SK-N-SH treated with all-trans-retinoic acid at 6 μM for 48 hours (cell line): ENCODE results near the gene C1QTNF3.

Source experiments
- ATAC-seq: fragments of 200-7000 bp; cut with Tn5 transposase; 3 replicates; pipeline ENCODE4 v1.9.1; 2020; ENCODE audit warnings: mild to moderate bottlenecking, moderate library complexity
- ARNTL ChIP-seq: fragments of 450-650 bp; formaldehyde crosslinking; IDR thresholded peaks from 2 replicates; pipeline ENCODE4 v1.5.0; 2020; ENCODE audit warnings: low read depth, mild to moderate bottlenecking, moderate library complexity, borderline replicate concordance
- CSDC2 ChIP-seq: fragments of 250-450 bp; sonication (Bioruptor Pico); IDR thresholded peaks from 2 replicates; pipeline ENCODE4 v1.5.0; 2020; ENCODE audit warnings: mild to moderate bottlenecking, moderate library complexity
- ESRRG ChIP-seq: fragments of 250-450 bp; sonication (Bioruptor Pico); IDR thresholded peaks from 2 replicates; pipeline ENCODE4 v1.6.1; 2021; ENCODE audit warnings: mild to moderate bottlenecking
- ISL1 ChIP-seq: fragments of 250-450 bp; sonication (Bioruptor Pico); IDR thresholded peaks from 2 replicates; pipeline ENCODE4 v2.1.2; 2022; ENCODE audit warnings: mild to moderate bottlenecking, moderate library complexity
- OSR1 ChIP-seq: fragments of 250-450 bp; sonication (Bioruptor Pico); IDR thresholded peaks from 2 replicates; pipeline ENCODE4 v1.8.0; 2022; ENCODE audit warnings: moderate library complexity, mild to moderate bottlenecking, inconsistent platforms
- PATZ1 ChIP-seq: fragments of 250-450 bp; sonication (Bioruptor Pico); IDR thresholded peaks from 2 replicates; pipeline ENCODE4 v1.8.0; 2020; ENCODE audit warnings: mild to moderate bottlenecking, moderate library complexity, borderline replicate concordance
- POU6F1 ChIP-seq: fragments of 250-450 bp; sonication (Bioruptor Pico); IDR thresholded peaks from 2 replicates; pipeline ENCODE4 v1.8.0; 2021; ENCODE audit warnings: low read depth, mild to moderate bottlenecking, moderate library complexity, borderline replicate concordance
- PPARA ChIP-seq: fragments of 250-450 bp; sonication (Bioruptor Pico); IDR thresholded peaks from 2 replicates; pipeline ENCODE4 v1.5.0; 2020; ENCODE audit warnings: mild to moderate bottlenecking, borderline replicate concordance
- RARB ChIP-seq: fragments of 250-450 bp; sonication (Bioruptor Pico); IDR thresholded peaks from 2 replicates; pipeline ENCODE4 v1.8.0; 2021; ENCODE audit warnings: mild to moderate bottlenecking, moderate library complexity
- SNAI2 ChIP-seq: fragments of 250-450 bp; sonication (Bioruptor Pico); IDR thresholded peaks from 2 replicates; pipeline ENCODE4 v1.5.0; 2020; ENCODE audit warnings: mild to moderate bottlenecking, moderate library complexity
- TCF4 ChIP-seq: fragments of 250-450 bp; sonication (Bioruptor Pico); IDR thresholded peaks from 2 replicates; pipeline ENCODE4 v1.8.0; 2021; ENCODE audit warnings: mild to moderate bottlenecking, moderate library complexity, borderline replicate concordance
- TOX ChIP-seq: fragments of 250-450 bp; sonication (Bioruptor Pico); IDR thresholded peaks from 2 replicates; pipeline ENCODE4 v1.8.0; 2021; ENCODE audit warnings: mild to moderate bottlenecking, moderate library complexity, borderline replicate concordance
- TSHZ2 ChIP-seq: fragments of 250-450 bp; sonication (Bioruptor Pico); IDR thresholded peaks from 2 replicates; pipeline ENCODE4 v1.5.0; 2020; ENCODE audit warnings: mild to moderate bottlenecking, moderate library complexity
- ZC3H10 ChIP-seq: fragments of 250-450 bp; sonication (Bioruptor Pico); IDR thresholded peaks from 2 replicates; pipeline ENCODE4 v1.5.1; 2021; ENCODE audit warnings: mild to moderate bottlenecking, moderate library complexity
- ZFP3 ChIP-seq: fragments of 250-450 bp; sonication (Bioruptor Pico); IDR thresholded peaks from 2 replicates; pipeline ENCODE4 v1.5.0; 2020; ENCODE audit warnings: mild to moderate bottlenecking, moderate library complexity
- ZNF565 ChIP-seq: fragments of 450-650 bp; formaldehyde crosslinking; conservative IDR thresholded peaks from 2 replicates; pipeline ENCODE4 v1.5.0; 2020; ENCODE audit warnings: low read depth, mild to moderate bottlenecking, moderate library complexity
- ZNF8 ChIP-seq: fragments of 450-650 bp; formaldehyde crosslinking; IDR thresholded peaks from 2 replicates; pipeline ENCODE4 v1.5.0; 2020; ENCODE audit warnings: mild to moderate bottlenecking, moderate library complexity

Gene C1QTNF3

GRCh38 chr5:33985447-33985846, 57.6 kb downstream of the C1QTNF3 start:
- no peak for ATAC-seq
- TF ChIP-seq ZC3H10 (CRISPR knock-in tag) (no peak), ESRRG (CRISPR knock-in tag) (no peak), TCF4 (no peak), PATZ1 (CRISPR knock-in tag) (no peak), POU6F1 (no peak), ISL1 (no peak), CSDC2 (CRISPR knock-in tag) (no peak), ZNF8 (CRISPR knock-in tag) (no peak), TSHZ2 (CRISPR knock-in tag) (no peak)

- no peak for ATAC-seq
- TF ChIP-seq TOX (CRISPR knock-in tag), result no peak
- no peak for TF ChIP-seq OSR1 (CRISPR knock-in tag)
- TF ChIP-seq ZFP3 (CRISPR knock-in tag), result no peak
- TF ChIP-seq PPARA (CRISPR knock-in tag), result no peak
- TF ChIP-seq ISL1, result no peak
- TF ChIP-seq ARNTL (CRISPR knock-in tag), result no peak
- no peak for TF ChIP-seq POU6F1
- no peak for TF ChIP-seq TCF4
- no peak for TF ChIP-seq ESRRG (CRISPR knock-in tag)
- no peak for TF ChIP-seq CSDC2 (CRISPR knock-in tag)
- TF ChIP-seq, all 23 proteins: peak for 0
Measured at GRCh38 chr5:33984671-33985124, 58.3 kb downstream of the C1QTNF3 start, which contains the start of gene SLC45A2. Gene SLC45A2 (minus strand): TSS chr5:33984693. CDS start chr5:33984583, 110 bp downstream.

GRCh38 chr5:33984178-33984577, 58.8 kb downstream of the C1QTNF3 start:
- ATAC-seq, result no peak
- TF ChIP-seq TSHZ2 (CRISPR knock-in tag), result no peak
- TF ChIP-seq ZNF8 (CRISPR knock-in tag), result no peak
- TF ChIP-seq ZC3H10 (CRISPR knock-in tag), result no peak
- TF ChIP-seq RARB, result no peak
- no peak for TF ChIP-seq ARNTL (CRISPR knock-in tag)
- no peak for TF ChIP-seq TCF4
- no peak for TF ChIP-seq ZNF565 (CRISPR knock-in tag)
- TF ChIP-seq PPARA (CRISPR knock-in tag), result no peak
- TF ChIP-seq TOX (CRISPR knock-in tag), result no peak
- TF ChIP-seq PATZ1 (CRISPR knock-in tag), result no peak
- no peak for TF ChIP-seq ZFP3 (CRISPR knock-in tag)
- no peak for TF ChIP-seq OSR1 (CRISPR knock-in tag)
- TF ChIP-seq CSDC2 (CRISPR knock-in tag), result no peak
- no peak for TF ChIP-seq SNAI2 (CRISPR knock-in tag)
- no peak for TF ChIP-seq POU6F1
